ENCODE data around the gene PBRM1. TPM values are rescaled to one million over a fixed set of nuclear protein-coding genes. Genes with fewer than 3 reads are reported as not detected.

The PBRM1 gene
- total RNA-seq, 1 experiment from 2014 or later: 42.8 TPM

DNA sequence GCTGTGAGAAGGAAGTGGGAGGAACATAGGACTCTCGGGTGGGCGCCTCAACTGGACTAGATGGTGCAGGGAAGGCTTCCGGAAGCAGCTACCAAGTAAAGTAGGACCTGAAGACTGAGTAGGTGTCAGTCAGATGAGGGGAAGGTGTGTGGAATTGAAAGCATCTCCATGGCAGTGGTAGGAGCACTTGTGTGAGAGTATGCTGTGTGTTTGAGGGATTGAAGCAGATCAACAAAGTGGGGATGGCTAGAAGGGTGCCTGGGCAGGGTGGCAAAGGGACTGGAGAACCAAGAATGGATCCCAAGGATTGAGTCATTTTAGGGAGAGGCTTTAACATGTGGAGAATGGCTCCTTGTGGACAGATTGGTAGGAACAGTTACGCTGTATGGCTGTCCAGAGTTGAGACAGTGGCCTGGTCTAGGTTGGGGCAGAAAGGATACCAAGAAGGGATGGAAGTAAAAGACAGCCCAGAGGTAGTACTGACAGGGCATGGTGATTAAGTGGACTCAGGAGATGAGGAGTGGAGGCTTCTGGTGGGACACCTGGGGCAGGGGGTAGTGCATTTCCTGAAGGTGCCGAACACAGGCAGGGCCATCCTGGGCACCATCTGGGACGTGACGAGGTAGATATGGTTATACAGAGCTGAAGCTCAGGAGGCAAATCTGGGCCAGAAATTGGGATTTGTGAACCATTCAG lies 147.8 kb downstream of the PBRM1 start:
- Histone ChIP-seq H3K27ac (no peak overlapping the region), H4K20me1 (ENCODE audit: insufficient read depth) (peaks cover 5% of the 10 kb centered on the region; the same call in 1 of the 2 replicates), H3K4me3 (peak overlapping the region; percentile 99), H3K36me3 (ENCODE audit: low read depth) (no peaks in the 10 kb centered on the region), H3K9me2 (ENCODE audit: insufficient read depth) (no peaks in the 10 kb centered on the region), H3K27me3 (ENCODE audit: insufficient read depth, low read depth) (no peaks in the 10 kb centered on the region), H3F3A (ENCODE audit: insufficient read depth, low read depth) (peaks cover 22% of the 10 kb centered on the region; the same call in 1 of the 2 replicates), H3K4me1 (replicated peaks; ENCODE audit: insufficient read depth) (peaks cover 21% of the 10 kb centered on the region), H3K4me2 (peak overlapping the region; percentile 100), H3K79me2 (ENCODE audit: low read depth) (peaks cover 33% of the 10 kb centered on the region), H3K9me3 (ENCODE audit: insufficient read depth, low read depth) (no peaks in the 10 kb centered on the region), H2AFZ (no peak overlapping the region)
- ChIA-PET POLR2A (ENCODE audit: unreplicated experiment) (no interaction called here), CTCF (no interaction called here)
- BruUV-seq (replicated peaks): no TSS peak
- intact Hi-C loops (cut with micrococcal nuclease; ENCODE audit: unreplicated experiment): no loop called here
- TF ChIP-seq, protein P1, sequence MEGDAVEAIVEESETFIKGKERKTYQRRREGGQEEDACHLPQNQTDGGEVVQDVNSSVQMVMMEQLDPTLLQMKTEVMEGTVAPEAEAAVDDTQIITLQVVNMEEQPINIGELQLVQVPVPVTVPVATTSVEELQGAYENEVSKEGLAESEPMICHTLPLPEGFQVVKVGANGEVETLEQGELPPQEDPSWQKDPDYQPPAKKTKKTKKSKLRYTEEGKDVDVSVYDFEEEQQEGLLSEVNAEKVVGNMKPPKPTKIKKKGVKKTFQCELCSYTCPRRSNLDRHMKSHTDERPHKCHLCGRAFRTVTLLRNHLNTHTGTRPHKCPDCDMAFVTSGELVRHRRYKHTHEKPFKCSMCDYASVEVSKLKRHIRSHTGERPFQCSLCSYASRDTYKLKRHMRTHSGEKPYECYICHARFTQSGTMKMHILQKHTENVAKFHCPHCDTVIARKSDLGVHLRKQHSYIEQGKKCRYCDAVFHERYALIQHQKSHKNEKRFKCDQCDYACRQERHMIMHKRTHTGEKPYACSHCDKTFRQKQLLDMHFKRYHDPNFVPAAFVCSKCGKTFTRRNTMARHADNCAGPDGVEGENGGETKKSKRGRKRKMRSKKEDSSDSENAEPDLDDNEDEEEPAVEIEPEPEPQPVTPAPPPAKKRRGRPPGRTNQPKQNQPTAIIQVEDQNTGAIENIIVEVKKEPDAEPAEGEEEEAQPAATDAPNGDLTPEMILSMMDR (conservative IDR thresholded peaks at IDR 0.05): no peak
- TF ChIP-seq EZH2 (IDR thresholded peaks at IDR 0.05; ENCODE audit: low read depth): no peak
- no peak for DNase-seq

DNA sequence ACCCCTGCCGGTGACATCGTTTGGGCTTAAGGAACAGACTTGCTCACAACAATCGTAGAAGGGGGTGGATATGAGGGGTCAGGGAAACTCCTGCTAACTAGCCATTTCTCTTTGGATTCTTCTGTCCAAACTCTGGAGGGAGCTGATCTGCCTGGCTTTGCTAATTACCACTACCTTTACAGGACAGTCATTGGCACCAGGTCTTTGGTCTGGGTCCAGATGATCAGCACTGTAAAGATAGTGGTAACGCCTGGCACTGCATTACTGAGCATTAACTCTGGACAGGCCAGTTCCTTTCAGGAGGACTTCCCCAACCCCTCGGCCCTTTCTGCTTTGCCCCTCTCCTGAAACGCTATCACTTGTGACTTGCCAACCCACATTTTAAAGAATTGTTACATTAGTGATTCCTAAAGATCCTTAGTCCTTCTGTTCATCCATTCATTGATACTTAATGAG lies 148.5 kb downstream of the PBRM1 start:
- H3K4me3 ChIP-seq: peak overlapping the region; percentile 99
- peaks cover 5% of the 10 kb centered on the region; the same call in 1 of the 2 replicates for H4K20me1 ChIP-seq (ENCODE audit: insufficient read depth)
- CTCF ChIA-PET: no interaction called here
- H3F3A ChIP-seq (ENCODE audit: insufficient read depth, low read depth): peaks cover 22% of the 10 kb centered on the region; the same call in 1 of the 2 replicates
- peaks cover 38% of the 10 kb centered on the region for H3K79me2 ChIP-seq (ENCODE audit: low read depth)
- no peaks in the 10 kb centered on the region for H3K9me2 ChIP-seq (ENCODE audit: insufficient read depth)
- no peak for TF ChIP-seq EZH2 (IDR thresholded peaks at IDR 0.05; ENCODE audit: low read depth)
- TF ChIP-seq, protein P1 (conservative IDR thresholded peaks at IDR 0.05): no peak
- intact Hi-C loops (cut with micrococcal nuclease; ENCODE audit: unreplicated experiment): no loop called here
- BruUV-seq (replicated peaks): TSS peak; percentile 75
- H3K9me3 ChIP-seq (ENCODE audit: insufficient read depth, low read depth): no peaks in the 10 kb centered on the region
- no peaks in the 10 kb centered on the region for H3K36me3 ChIP-seq (ENCODE audit: low read depth)
- peak overlapping the region; percentile 71 for H3K27ac ChIP-seq
- peak overlapping the region; percentile 100 for H3K4me2 ChIP-seq
- H3K4me1 ChIP-seq (replicated peaks; ENCODE audit: insufficient read depth): peaks cover 26% of the 10 kb centered on the region
- no peaks in the 10 kb centered on the region for H3K27me3 ChIP-seq (ENCODE audit: insufficient read depth, low read depth)
- peak overlapping the region; percentile 89 for H2AFZ ChIP-seq
- POLR2A ChIA-PET (ENCODE audit: unreplicated experiment): no interaction called here
- no peak for DNase-seq

DNA sequence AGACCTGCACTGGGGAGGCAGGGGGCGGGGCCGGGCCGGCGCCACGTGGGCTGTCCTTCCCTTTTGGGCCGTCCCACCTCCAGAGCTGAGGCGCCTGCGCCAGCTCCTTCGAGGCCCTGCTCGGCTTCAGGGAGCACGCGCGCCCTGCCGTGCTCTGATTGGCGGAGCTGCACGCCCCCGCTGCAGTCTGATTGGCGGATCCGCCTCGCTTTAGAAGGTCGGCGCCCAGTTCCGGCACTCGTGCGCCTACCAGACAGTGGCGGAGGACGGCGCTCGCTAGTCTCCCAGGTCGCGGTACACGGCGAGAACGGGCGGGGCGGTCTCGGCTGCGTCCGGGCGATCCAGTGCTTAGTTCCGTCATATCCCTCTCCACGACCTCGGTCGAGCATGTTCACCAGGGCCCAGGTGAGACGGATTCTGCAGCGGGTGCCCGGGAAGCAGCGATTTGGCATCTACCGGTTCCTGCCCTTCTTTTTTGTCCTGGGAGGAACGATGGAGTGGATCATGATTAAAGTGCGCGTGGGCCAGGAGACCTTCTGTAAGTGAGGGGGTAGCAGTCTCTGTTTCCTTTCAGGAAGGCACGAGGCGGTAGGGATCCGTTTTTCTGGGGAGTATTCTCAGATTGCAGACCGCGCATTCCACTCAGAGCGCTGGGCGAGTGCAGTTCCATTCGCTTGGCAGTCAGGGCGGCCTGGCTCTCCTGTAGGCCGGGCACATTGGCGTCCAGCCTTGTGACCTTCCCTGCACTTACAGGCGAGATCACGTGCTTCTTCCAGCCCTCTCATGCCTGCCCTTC lies 149.1 kb downstream of the PBRM1 start, which contains the start of gene UQCC5:
TSS of gene UQCC5 (plus strand) at position 237 of the 796 bp plus-strand sequence. CDS start at position 388, 151 bp downstream.
- Histone ChIP-seq H3K9me3 (ENCODE audit: insufficient read depth, low read depth) (no peaks in the 10 kb centered on the region), H3K27me3 (ENCODE audit: insufficient read depth, low read depth) (no peaks in the 10 kb centered on the region), H3K4me2 (peak within 1 kb of the TSS; percentile 100), H3K4me1 (replicated peaks; ENCODE audit: insufficient read depth) (peaks cover 28% of the 10 kb centered on the region), H3K36me3 (ENCODE audit: low read depth) (no peaks in the 10 kb centered on the region), H3F3A (ENCODE audit: insufficient read depth, low read depth) (peaks cover 22% of the 10 kb centered on the region; the same call in 1 of the 2 replicates), H2AFZ (peak within 1 kb of the TSS; percentile 89), H3K27ac (peak within 1 kb of the TSS; percentile 71), H4K20me1 (ENCODE audit: insufficient read depth) (peaks cover 5% of the 10 kb centered on the region; the same call in 1 of the 2 replicates), H3K4me3 (peak within 1 kb of the TSS; percentile 99), H3K79me2 (ENCODE audit: low read depth) (peaks cover 43% of the 10 kb centered on the region), H3K9me2 (ENCODE audit: insufficient read depth) (no peaks in the 10 kb centered on the region)
- POLR2A ChIA-PET (ENCODE audit: unreplicated experiment): interaction anchor here (0.5 to 1.0 kb wide), 15 partner anchors 10 to 320 kb away, joined by 3 to 30 read pairs (median 7); partner anchors contain the start of gene TNNC1
- BruUV-seq (replicated peaks): no TSS peak
- TF ChIP-seq EZH2 (IDR thresholded peaks at IDR 0.05; ENCODE audit: low read depth): no peak
- intact Hi-C loops (cut with micrococcal nuclease; ENCODE audit: unreplicated experiment): no loop called here
- CTCF ChIA-PET: no interaction called here
- DNase-seq: peak; percentile 94 to 98
